Caco-2 (cell line): ENCODE results near the gene ACER1. TPM values are rescaled to one million over a fixed set of nuclear protein-coding genes. Genes with fewer than 3 reads are reported as not detected.

Source experiments
- BruUV-seq: library from RNA; stranded (reverse); fragments of 400-500 nt; replicated peaks from 2 replicates; lab custom pipeline; 2021; lab: Mats Ljungman, UMichigan
- CTCF ChIA-PET: fragments of 300-600 bp; sonication (Branson Sonifier 250); formaldehyde crosslinking; loops from one replicate; lab custom pipeline; 2022; ENCODE audit warnings: antibody characterized with exemption; lab: Charles Lee
- POLR2A ChIA-PET: fragments of 300-600 bp; sonication (Branson Sonifier 250); formaldehyde crosslinking; loops from one replicate; lab custom pipeline; 2022; ENCODE audit warnings: antibody characterized with exemption; lab: Charles Lee
- DNase-seq, 2 experiments: peaks; one replicate each; pipeline versions ENCODE4 v3.0.0 to v3.0.0-alpha.2; 2020 to 2022
- H3K27me3 ChIP-seq: replicated peaks from 2 replicates; pipeline ENCODE4 v1.6.0; 2011; ENCODE audit warnings: low read length; ENCODE audit not compliant: control insufficient read depth, insufficient read depth
- H3K36me3 ChIP-seq: 2 replicates; pipeline ENCODE4 v1.5.1; 2011; ENCODE audit warnings: low read length; ENCODE audit not compliant: control insufficient read depth, insufficient read depth
- H3K4me1 ChIP-seq: fragments of 250-450 bp; sonication (Bioruptor Pico); 2 replicates; pipeline ENCODE4 v1.5.1; 2020; ENCODE audit warnings: mild to moderate bottlenecking
- H3K4me3 ChIP-seq: 2 replicates; pipeline ENCODE4 v1.5.1; 2011; ENCODE audit warnings: low read depth, mild to moderate bottlenecking, control low read depth, low read length
- H3K9me3 ChIP-seq: fragments of 250-450 bp; sonication (Bioruptor Pico); 2 replicates; pipeline ENCODE4 v1.5.1; 2020; ENCODE audit warnings: mild to moderate bottlenecking, moderate library complexity
- H3K27ac Mint-ChIP-seq: one replicate; pipeline ENCODE4 v1.8.0; 2022; ENCODE audit warnings: mixed read lengths; ENCODE audit not compliant: unreplicated experiment
- H3K27me3 Mint-ChIP-seq: one replicate; pipeline ENCODE4 v1.8.0; 2022; ENCODE audit warnings: mixed read lengths; ENCODE audit not compliant: insufficient read depth, unreplicated experiment
- H3K36me3 Mint-ChIP-seq: one replicate; pipeline ENCODE4 v1.8.0; 2022; ENCODE audit warnings: mild to moderate bottlenecking, mixed read lengths; ENCODE audit not compliant: insufficient read depth, unreplicated experiment
- H3K4me1 Mint-ChIP-seq: one replicate; pipeline ENCODE4 v1.8.0; 2022; ENCODE audit warnings: low read depth, mixed read lengths; ENCODE audit not compliant: unreplicated experiment
- H3K4me3 Mint-ChIP-seq: one replicate; pipeline ENCODE4 v1.8.0; 2022; ENCODE audit warnings: mild to moderate bottlenecking, moderate library complexity, mixed read lengths; ENCODE audit not compliant: unreplicated experiment
- H3K9me3 Mint-ChIP-seq: one replicate; pipeline ENCODE4 v1.8.0; 2022; ENCODE audit warnings: mixed read lengths; ENCODE audit not compliant: unreplicated experiment
- intact Hi-C: fragments of 100-400 bp; cut with micrococcal nuclease; formaldehyde crosslinking; loops from one replicate; pipeline ENCODE4 v1.10.0; 2022; ENCODE audit not compliant: unreplicated experiment
- total RNA-seq: library from RNA; stranded (reverse); gene quantifications from 2 replicates; pipeline ENCODE4 v1.2.3, GENCODE V29; 2022
- TF ChIP-seq, protein P1 (sequence below), 2 experiments: fragments of 200-600 bp in 1 of 2; IDR thresholded peaks; 1 replicate in 1 of 2; 2 replicates in 1 of 2; pipeline versions ENCODE4 v1.5.1 to v1.8.0; 2011 to 2022; ENCODE audit warnings: antibody characterized with exemption in 1 of 2, control low read depth in 1 of 2, inconsistent platforms in 1 of 2, low read depth in 1 of 2, low read length in 1 of 2, mild to moderate bottlenecking in 1 of 2, moderate library complexity in 1 of 2; ENCODE audit not compliant: insufficient read depth in 1 of 2, severe bottlenecking in 1 of 2, unreplicated experiment in 1 of 2

Gene ACER1
- total RNA-seq, 1 experiment from 2014 or later, result not detected

DNA sequence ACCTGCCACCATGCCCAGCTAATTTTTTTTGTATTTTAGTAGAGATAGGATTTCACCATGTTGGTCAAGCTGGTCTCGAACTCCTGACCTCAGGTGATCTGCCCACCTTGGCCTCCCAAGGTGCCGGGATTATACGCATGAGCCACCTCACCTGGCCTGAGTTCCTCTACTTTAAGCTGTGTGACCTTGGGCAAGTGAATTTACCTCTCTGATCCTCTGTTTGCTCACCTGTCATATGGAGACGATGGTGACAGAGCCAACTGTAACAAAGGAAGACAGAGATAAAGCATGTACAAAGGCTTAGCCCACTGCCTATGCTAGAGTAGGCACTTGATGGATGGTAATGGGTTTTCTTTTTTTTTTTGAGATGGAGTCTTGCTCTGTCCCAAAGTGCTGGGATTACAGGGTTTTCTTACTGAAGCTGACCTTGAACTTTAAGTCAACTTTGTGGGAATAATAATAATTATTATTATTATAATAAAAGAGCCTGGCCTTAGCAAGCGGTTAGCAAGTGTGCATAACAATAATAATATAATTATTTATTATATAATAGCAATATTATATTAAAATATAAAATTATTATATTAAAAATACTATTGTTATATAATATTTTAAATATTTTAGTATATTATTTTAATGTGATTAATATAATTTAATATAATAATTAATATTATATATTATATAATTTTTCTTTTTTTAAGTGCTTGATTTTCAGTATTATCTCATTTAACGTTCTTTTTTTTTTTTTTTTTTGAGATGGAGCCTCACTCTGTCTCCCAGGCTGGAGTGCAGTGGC is 1.3 kb upstream of the ACER1 start:
- CTCF ChIA-PET, result interaction anchor here (0.9 kb wide), 1 partner anchor 348 kb away, joined by 3 read pairs; no protein-coding TSS in a partner anchor
- H3K4me1 Mint-ChIP-seq, result no peaks in the 10 kb centered on the region
- no TSS peak for BruUV-seq
- Histone ChIP-seq H3K36me3 (no peaks in the 10 kb centered on the region), H3K4me3 (no peak overlapping the region), H3K27me3 (no peaks in the 10 kb centered on the region), H3K4me1 (no peaks in the 10 kb centered on the region), H3K9me3 (no peaks in the 10 kb centered on the region)
- no peaks in the 10 kb centered on the region for H3K27me3 Mint-ChIP-seq
- DNase-seq, result no peak
- no peaks in the 10 kb centered on the region for H3K9me3 Mint-ChIP-seq
- intact Hi-C loops, result no loop called here
- no peaks in the 10 kb centered on the region for H3K36me3 Mint-ChIP-seq
- H3K4me3 Mint-ChIP-seq, result no peak overlapping the region
- H3K27ac Mint-ChIP-seq, result no peak overlapping the region
- TF ChIP-seq, protein P1, sequence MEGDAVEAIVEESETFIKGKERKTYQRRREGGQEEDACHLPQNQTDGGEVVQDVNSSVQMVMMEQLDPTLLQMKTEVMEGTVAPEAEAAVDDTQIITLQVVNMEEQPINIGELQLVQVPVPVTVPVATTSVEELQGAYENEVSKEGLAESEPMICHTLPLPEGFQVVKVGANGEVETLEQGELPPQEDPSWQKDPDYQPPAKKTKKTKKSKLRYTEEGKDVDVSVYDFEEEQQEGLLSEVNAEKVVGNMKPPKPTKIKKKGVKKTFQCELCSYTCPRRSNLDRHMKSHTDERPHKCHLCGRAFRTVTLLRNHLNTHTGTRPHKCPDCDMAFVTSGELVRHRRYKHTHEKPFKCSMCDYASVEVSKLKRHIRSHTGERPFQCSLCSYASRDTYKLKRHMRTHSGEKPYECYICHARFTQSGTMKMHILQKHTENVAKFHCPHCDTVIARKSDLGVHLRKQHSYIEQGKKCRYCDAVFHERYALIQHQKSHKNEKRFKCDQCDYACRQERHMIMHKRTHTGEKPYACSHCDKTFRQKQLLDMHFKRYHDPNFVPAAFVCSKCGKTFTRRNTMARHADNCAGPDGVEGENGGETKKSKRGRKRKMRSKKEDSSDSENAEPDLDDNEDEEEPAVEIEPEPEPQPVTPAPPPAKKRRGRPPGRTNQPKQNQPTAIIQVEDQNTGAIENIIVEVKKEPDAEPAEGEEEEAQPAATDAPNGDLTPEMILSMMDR (IDR thresholded peaks at IDR 0.05; ENCODE audit: insufficient read depth in 1 of 2, low read depth in 1 of 2, low read length in 1 of 2, severe bottlenecking in 1 of 2, unreplicated experiment in 1 of 2), result no peak
- POLR2A ChIA-PET, result interaction anchor here (0.6 kb wide), 1 partner anchor 85 kb away, joined by 3 read pairs; no protein-coding TSS in a partner anchor

DNA sequence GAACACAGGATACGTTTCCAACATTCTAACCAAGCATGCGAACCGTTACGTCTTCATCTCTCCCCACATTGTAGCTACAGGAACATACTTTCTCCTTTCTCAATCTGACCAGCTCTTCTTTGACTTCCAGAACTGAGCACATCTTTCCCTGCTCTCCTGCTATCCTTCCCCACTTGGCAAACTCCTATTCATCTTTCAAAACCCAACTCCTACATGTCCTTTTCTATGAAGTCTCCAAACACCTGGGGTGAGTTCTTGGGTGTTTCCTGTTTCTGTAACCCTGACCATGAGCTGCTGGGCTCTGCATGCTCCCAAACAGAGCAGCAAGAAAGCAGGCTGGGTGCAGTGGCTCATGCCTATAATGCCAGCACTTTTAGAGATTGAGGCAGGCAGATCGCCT is 6.6 kb downstream of the ACER1 start:
- H3K9me3 Mint-ChIP-seq, result peaks cover 8% of the 10 kb centered on the region
- Histone ChIP-seq H3K27me3 (no peaks in the 10 kb centered on the region), H3K36me3 (no peaks in the 10 kb centered on the region), H3K4me3 (no peak overlapping the region), H3K9me3 (no peaks in the 10 kb centered on the region), H3K4me1 (no peaks in the 10 kb centered on the region)
- no peaks in the 10 kb centered on the region for H3K4me1 Mint-ChIP-seq
- no peak overlapping the region for H3K27ac Mint-ChIP-seq
- intact Hi-C loops, result no loop called here
- TF ChIP-seq, protein P1 (IDR thresholded peaks at IDR 0.05; ENCODE audit: insufficient read depth in 1 of 2, low read depth in 1 of 2, low read length in 1 of 2, severe bottlenecking in 1 of 2, unreplicated experiment in 1 of 2), result no peak
- ChIA-PET CTCF (no interaction called here), POLR2A (no interaction called here)
- no peak overlapping the region for H3K4me3 Mint-ChIP-seq
- peaks cover 13% of the 10 kb centered on the region for H3K27me3 Mint-ChIP-seq
- BruUV-seq, result no TSS peak
- DNase-seq, result no peak
- no peaks in the 10 kb centered on the region for H3K36me3 Mint-ChIP-seq

DNA sequence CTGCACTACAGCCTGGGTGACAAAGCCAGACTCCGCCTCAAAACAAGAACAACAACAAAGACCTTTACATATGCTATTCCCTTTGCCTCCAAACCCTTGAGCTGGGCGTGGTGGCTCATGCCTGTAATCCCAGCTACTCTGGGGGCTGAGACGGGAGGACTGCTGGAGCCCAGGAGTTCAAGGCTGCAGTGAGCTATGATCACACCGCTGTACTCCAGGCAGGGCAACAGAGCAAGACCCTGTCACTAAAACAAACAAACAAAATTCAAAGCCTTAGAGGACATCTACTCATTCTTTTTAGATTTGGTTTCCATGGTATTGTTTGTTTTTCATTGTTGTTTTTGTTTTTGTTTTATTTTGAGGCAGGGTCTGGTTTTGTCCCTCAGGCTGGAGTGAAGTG is 7.8 kb downstream of the ACER1 start:
- BruUV-seq, result no TSS peak
- Mint-ChIP-seq H3K9me3 (peaks cover 8% of the 10 kb centered on the region), H3K4me1 (no peaks in the 10 kb centered on the region), H3K27me3 (peaks cover 13% of the 10 kb centered on the region), H3K36me3 (no peaks in the 10 kb centered on the region), H3K27ac (no peak overlapping the region), H3K4me3 (no peak overlapping the region)
- POLR2A ChIA-PET, result no interaction called here
- TF ChIP-seq, protein P1 (IDR thresholded peaks at IDR 0.05; ENCODE audit: insufficient read depth in 1 of 2, low read depth in 1 of 2, low read length in 1 of 2, severe bottlenecking in 1 of 2, unreplicated experiment in 1 of 2), result no peak
- intact Hi-C loops, result no loop called here
- Histone ChIP-seq H3K27me3 (no peaks in the 10 kb centered on the region), H3K36me3 (no peaks in the 10 kb centered on the region), H3K4me1 (no peaks in the 10 kb centered on the region), H3K4me3 (no peak overlapping the region), H3K9me3 (no peaks in the 10 kb centered on the region)
- no peak for DNase-seq
- CTCF ChIA-PET, result no interaction called here
